GM21619 (cell line): ENCODE results near the gene TMEM125.

Experiments used
- ATAC-seq: cut with Tn5 transposase; IDR thresholded peaks from one replicate; pipeline ENCODE4 v1.9.1; 2021; ENCODE audit not compliant: unreplicated experiment

Gene TMEM125

DNA sequence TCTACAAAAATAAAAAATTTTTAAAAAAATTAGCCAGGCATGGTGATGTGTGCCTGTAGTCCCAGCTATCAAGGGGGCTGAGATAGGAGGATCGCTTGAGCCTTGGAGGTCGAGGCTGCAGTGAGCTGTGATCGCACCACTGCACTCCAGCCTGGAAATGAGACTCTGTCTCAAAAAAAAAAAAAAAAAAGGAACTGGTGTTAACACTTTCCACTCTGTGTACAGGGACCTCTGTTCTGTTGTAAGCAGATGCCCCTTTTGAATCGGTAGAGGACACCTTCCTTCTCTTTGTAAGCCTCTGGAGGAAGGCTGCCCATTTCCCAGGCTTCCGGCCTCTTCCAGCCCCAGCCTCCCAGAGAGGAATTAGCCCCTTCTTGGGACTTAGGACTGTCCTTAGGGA, 22.9 kb downstream of the TMEM125 start:
- ATAC-seq = no peak

DNA sequence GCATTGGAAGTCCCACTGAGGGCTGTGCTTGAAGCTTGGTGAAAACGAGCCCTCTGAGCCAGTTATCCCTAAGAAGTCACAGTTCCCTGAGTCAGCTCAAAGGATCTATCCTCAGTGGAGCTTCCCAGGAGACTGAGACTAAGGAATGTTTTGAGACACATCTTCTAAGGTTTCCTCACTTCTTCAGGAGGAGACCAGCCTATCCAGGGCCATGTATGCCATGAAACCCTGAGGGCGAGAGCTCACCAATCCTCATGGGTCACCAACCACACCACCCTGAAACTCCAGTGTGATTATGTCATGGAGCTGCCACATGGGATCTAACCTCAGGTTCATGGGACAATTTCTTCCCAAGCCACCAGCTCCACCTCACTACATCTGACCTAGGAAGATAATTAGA, 23.4 kb downstream of the TMEM125 start:
- ATAC-seq = no peak

DNA sequence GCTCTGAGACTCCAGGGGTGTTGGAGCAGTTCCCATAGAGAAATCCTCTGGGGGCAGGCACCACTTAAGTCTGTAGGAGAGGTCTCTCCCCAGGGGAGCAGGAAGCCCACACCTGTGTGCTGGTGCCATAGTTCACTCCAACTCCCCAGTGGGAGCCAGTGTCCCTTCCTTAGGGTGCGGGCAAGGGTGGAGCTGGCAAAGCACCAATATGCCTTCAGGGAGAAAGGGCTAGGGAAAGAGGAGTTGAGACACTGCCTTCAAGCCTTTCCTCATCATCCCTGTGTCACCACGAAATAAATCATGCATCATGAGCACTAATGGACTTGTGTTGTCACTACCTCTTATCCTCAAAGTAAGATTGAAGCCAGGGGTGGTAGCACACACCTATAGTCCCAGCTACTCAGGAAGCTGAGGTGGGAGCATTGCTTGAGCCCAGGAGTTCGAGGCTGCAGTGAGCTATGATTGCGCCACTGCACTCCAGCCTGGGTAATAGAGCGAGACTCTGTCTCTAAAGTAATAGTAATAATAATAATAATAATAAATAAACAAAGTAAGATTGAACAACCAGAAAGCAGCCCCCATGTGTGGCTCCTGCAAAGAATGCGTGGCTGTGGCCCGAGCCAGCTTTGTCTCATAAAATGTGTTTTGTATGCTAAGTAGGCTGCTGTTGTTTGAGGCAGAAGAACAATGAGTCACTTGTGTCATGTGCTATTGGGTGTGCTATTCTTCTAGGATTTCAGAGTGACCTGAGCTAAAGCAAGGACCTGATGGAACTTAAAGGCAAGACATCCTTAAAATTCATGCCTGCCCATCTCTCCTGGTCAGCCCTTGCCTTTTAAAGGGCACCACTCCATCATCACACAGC, 24.3 kb downstream of the TMEM125 start:
- no peak for ATAC-seq

DNA sequence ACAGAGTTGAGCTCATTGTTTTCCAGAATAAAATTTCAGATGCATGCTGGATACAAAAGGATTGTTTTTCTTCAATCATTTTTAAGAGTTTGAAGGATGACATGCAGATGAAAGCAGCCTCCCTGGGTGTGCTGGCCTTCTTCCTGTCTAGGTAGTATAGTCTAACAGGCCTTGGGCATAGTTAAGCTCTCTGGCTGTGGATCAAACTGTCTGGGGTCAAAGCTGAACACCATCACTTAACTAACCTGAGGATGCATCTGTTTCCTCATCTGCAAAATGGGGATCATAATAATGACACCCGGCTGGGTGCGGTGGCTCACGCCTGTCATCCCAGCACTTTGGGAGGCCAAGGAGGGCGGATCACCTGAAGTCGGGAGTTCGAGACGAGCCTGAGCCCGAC, 25.0 kb downstream of the TMEM125 start:
- ATAC-seq = no peak

DNA sequence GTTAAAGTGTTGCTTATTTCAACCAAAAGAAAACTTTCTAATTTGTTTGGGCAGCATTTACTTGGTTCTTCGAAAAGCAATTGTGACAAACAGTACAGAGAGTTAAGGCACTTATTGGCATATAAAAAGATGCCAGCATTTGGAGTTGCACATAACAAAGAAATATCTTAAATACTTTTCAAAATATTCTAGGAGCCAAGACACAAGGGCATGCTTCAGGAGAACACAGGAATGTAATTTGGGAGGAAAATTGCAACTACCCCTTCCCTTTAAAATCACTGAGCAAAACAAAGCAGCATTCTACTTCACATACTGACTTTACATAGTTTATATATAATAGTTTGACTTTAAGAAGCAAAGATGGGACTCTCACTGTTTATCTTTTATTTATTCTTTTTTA, 26.4 kb downstream of the TMEM125 start:
- no peak for ATAC-seq

DNA sequence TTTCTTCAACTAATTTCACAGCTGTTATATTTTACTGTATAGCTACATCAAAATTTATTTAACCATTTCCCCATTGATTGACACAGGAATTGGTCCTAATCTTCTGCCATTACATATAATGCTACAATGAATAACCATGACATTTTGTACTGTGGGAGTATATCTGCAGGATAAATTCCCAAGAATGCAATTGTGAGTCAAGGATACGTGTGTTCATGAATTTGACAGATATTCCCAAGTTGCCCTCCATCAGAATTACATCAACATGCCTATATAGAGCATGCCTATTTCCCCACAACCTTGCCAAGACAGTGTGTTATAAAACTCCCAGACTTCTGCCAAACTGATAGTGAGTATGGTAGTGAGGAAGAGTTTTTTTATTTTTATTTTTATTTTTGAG, 28.3 kb downstream of the TMEM125 start:
- ATAC-seq = no peak

DNA sequence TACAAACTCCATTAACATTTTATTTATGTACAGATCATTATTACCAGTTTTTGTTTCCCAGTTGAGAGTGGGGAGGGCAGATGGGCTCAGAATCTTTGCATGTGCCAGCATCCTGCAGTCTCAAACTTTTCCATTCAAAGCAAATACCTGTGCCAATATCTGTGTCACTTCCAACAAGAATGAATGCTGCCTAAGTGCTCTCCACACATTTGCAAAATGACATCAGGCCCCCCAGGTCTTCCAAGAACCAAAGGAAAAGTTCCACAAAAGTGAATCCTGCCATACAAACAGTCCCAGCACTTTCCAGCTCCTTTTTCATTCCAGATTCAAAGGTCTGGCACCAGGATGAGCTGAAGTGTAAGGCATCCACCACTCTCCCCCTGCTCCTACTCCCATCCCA, 29.3 kb downstream of the TMEM125 start:
- ATAC-seq = no peak

DNA sequence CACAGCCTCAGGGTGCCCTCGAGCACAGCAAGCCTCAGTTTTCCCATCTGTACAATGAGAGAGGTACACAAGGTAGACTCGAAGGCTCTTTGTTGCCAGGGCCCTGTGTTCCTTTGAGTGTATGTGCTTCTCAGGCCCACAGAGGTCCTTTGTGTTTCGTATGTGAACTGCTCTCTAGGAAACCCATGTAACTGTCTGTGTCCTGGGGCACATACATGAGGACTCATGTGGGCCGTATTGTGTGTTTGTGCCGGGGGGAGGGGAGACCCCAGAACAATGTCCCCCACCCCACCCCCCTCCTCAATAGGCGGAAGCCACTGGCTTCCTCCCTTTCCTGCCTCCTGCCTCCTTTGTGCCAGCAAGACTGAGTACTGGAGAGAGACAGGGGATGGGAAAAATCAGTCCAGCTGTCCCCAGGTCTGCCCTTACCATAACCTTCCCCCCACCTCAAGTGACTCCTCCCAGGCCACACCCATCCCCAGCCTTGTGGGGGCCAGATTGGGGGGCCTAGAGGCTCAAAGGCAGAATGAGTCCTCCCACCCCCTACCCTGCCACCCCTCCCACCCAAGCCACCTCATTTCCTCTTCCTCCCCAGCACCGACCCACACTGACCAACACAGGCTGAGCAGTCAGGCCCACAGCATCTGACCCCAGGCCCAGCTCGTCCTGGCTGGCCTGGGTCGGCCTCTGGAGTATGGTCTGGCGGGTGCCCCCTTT, 30.8 kb downstream of the TMEM125 start, which contains the start of gene TIE1:
TIE1 (plus strand) TSS at position 605 of the 717 bp plus-strand sequence; CDS start at position 695, 90 bp downstream.
- ATAC-seq = no peak

DNA sequence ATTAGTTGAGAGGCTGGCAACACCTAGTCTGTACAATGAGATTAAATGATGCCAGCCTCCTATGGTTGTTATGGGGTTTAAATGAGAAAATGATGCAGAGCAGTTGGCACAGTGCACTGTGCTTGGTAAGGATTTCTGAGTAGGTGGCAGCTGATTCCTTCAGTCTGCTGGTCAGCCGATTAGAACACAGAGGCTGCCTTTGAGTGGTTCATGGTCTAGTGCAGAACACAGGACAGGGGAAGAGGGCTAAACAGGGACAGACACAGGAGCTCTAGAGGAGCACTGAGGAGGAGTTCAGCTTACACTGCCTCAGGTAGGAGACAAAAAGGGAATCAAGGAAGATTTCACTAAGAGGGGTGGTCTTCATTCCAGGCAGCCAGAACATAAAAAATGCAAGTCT, 32.4 kb downstream of the TMEM125 start:
- ATAC-seq = no peak

DNA sequence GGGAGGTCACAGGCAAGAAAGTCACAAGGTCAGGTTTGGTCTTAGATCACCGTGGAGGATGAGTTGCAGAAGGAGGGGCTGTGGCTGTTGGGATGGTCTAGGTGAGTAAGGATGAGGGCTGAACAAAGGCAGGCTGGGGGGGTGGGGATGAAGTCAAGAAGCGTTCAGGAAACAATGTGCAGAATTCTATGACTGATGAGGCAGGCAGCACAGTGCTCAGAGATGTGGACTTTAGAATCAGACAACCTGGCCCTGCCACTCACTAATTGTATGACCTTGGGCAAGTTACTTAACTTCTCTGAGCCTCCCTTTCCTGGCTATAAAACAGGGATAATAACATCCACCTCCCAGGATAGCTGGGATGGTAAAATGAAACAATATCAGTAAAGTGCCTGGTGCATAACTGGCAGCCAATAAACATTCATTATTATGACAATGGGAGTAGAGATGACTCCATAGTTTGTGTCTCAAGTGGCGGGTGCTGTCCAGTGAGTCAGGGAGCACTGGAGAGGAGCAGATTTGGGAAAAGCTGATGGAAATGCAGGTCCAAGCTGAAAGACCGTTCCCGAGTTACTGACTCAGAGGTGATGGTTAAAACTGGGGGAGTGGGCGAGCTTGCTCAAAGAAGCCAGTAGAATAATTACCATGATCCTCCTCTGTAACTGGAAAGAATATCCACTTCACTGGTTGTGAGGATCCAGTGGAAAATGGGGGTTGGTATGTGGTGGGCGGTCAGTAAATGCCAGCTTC, 33.1 kb downstream of the TMEM125 start:
- no peak for ATAC-seq

DNA sequence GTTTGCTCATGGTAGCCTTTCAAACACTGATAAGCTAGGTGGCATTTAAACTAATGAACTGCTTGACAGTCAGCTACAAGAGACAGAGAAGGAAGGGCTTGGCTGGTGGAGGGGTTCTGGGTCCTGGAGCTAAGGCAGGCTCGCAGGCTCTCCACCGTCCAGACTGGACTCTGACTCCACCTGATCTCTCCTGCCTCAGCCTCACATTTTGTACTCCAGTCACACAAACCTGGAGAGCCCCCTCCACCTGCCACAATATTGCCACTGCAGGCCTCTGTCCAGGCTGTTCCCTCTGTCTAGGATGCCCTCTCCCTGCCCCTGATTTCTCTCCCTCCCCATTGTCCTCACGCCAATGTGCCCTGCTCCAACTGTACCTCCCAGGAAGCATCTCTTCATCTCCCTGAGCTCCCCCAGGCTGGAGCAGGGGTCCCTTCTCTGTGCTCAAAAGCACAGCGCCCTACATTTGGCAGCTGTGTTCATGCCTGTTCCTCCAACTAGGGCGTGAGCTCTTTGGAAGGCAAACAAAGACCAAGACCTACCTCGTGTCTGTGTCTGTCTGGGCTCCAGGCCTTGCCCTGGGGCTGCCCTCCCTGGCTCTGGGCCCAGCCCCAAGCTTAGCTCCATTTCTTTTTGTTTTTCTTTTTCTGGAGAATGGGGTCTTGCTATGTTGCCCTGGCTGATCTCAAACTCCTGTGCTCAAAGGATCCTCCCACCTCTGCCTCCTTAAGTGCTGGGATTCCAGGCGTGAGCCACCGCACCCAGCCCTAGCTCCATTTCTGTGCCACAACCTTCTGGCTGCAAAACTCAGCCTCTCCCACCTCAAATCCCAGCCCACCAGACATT, 33.9 kb downstream of the TMEM125 start:
- no peak for ATAC-seq

DNA sequence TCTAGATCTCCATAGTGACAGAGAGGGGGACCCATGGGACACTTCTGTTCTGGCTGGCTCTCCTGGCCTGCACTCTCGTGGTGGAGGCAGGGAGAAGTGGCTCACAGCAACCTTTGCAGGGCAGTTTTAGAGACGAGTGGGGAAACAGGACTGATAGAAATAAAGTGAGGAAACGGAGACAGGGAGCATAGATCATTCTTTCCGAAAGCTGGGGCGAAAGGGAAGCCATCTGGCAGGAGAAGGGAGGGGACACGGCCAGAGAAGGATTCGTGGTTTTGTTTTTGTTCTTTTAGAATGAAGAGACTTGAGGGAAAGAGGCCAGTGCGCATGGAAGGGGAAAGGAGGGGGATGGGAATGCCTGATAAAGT, 34.5 kb downstream of the TMEM125 start:
- no peak for ATAC-seq

DNA sequence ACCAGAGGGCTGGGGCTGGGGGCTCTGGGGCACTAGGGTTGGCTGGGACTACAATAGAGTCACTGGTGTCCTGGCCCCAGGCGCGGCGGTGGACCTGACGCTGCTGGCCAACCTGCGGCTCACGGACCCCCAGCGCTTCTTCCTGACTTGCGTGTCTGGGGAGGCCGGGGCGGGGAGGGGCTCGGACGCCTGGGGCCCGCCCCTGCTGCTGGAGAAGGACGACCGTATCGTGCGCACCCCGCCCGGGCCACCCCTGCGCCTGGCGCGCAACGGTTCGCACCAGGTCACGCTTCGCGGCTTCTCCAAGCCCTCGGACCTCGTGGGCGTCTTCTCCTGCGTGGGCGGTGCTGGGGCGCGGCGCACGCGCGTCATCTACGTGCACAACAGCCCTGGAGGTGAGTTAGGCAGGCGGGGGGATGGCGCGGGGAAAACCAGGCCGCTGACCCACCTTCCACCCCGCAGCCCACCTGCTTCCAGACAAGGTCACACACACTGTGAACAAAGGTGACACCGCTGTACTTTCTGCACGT, 35.1 kb downstream of the TMEM125 start:
- ATAC-seq = no peak

DNA sequence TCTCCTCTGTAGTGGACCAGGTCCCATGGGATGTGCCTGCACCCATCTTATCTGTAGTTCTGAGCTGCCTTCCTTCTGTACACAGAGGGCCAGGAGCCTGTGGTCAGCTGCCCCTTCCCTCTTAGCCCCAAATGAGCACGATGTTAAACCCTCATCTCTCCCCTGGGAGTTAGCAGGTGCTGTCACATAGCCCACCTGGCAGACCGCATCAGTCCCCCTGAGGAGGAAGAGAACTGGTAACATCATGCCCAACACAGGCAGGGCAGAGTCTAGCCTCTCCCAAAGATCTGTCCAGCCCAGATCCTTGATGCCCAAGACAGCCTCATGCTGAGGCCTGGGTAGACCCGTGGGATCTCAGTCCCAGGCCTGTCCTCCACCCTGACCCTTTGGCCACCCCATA, 35.7 kb downstream of the TMEM125 start:
- no peak for ATAC-seq

DNA sequence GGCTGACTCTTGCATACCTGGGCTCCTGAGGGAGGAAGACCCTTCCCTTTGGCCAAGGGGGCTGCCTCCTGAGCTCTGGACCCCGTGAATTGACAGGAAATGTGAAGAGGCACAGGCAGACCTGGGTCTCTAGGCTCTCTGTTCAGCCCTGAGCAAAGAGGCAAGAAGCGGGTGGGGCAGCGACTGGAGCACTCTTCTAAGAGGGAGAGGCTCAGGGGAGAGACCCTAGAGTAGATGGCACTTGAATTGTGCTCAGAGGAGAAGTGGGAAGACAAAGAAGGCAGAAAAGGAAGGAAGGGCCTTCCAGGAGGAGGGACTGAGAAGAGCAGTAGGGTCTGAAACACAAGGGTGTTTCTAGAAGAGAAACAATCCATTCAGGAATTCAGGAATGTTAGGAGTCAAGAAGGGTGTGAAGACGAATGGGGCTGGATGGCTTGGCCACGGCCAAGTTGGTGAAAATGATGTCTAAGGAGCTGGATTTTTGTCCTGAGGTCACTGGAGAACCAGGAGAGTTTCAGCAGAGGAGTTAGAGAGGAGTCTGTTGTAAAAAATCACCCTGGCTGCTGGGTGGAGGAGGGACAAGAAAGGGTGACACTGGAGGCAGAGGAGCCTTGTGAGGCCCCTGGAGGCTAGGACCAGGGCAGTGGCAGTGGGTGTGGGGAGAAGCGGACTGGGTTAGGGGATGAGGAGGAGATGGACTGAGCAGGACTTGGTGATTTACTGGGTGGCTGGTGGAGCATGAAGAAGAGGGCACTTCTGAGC, 36.3 kb downstream of the TMEM125 start:
- no peak for ATAC-seq

DNA sequence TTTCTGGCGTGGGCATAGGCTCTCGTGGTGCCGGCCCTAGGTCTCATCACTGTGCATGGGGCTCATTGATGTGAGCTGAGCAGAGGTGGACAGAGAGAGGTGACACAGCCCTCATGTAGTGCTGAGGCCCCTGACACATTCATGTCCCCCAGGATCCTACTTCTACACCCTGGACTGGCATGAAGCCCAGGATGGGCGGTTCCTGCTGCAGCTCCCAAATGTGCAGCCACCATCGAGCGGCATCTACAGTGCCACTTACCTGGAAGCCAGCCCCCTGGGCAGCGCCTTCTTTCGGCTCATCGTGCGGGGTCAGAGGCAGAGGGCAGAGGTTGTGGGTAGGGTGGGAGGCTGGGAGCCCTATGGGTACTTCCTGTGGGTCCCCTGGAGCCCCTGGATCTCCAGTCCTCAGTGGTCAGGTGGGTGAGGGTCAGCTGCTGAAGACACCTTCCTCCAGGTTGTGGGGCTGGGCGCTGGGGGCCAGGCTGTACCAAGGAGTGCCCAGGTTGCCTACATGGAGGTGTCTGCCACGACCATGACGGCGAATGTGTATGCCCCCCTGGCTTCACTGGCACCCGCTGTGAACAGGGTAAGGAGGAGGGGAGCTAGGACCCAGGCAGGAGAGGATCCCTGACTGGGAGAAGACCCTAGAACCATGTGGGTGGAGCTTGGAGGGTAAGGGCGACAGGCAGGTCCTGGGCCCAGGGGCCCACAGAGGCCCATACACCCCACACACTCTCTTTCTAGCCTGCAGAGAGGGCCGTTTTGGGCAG, 37.1 kb downstream of the TMEM125 start:
- ATAC-seq = no peak

DNA sequence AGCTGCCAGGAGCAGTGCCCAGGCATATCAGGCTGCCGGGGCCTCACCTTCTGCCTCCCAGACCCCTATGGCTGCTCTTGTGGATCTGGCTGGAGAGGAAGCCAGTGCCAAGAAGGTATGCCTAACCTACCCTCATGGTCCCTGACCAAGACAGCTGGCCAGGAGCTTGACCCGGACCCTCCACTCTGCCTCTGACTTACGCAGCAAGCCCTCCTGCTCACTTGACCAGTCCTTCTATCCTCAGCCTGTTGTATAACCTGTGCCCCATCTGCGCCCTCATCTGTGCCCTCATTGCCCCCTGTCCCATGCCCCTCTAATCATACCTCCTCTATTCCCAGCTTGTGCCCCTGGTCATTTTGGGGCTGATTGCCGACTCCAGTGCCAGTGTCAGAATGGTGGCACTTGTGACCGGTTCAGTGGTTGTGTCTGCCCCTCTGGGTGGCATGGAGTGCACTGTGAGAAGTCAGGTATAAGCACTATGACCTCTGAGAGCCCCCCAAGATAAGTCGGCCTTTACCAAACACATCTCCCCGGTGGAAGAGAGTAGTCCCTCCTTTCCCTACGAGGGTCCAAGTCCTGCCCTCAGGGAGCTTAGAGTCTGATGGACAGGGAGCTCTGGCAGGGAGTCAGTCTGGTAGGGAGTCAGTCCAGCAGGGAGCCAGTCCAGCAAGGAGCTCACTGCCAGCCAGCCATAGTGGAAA, 37.8 kb downstream of the TMEM125 start:
- no peak for ATAC-seq

DNA sequence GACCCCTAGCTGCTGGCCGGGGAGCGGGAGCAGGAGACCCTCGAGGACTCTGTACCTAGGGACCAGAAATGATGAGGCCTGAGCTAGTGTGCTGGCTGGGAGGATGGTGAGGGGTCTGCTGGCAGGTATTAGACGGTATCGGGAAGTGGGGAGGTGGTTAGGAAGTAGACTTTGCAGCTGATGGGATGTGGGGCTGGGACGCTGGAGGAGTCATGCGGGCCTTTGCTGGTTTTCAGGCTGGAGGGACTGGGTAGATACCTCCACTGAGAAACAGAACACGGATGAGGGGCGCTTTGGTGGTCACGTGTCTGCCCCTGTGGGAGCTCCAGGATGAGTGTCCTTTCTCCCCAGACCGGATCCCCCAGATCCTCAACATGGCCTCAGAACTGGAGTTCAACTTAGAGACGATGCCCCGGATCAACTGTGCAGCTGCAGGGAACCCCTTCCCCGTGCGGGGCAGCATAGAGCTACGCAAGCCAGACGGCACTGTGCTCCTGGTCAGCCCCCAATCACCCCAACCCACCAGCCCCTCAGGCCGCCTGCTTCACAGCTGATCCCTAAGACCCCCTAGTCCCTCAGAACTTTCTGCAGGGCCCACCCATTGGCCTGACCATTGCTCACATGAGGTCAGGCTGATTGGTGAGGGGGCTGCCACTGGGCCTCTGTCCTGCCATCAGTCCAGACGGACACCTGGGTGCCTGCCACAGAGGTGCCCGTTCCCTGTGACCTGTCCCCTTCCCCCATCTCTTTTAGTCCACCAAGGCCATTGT, 39.0 kb downstream of the TMEM125 start:
- ATAC-seq = no peak
